ENCODE measurements around the gene SPATA3.

DNA sequence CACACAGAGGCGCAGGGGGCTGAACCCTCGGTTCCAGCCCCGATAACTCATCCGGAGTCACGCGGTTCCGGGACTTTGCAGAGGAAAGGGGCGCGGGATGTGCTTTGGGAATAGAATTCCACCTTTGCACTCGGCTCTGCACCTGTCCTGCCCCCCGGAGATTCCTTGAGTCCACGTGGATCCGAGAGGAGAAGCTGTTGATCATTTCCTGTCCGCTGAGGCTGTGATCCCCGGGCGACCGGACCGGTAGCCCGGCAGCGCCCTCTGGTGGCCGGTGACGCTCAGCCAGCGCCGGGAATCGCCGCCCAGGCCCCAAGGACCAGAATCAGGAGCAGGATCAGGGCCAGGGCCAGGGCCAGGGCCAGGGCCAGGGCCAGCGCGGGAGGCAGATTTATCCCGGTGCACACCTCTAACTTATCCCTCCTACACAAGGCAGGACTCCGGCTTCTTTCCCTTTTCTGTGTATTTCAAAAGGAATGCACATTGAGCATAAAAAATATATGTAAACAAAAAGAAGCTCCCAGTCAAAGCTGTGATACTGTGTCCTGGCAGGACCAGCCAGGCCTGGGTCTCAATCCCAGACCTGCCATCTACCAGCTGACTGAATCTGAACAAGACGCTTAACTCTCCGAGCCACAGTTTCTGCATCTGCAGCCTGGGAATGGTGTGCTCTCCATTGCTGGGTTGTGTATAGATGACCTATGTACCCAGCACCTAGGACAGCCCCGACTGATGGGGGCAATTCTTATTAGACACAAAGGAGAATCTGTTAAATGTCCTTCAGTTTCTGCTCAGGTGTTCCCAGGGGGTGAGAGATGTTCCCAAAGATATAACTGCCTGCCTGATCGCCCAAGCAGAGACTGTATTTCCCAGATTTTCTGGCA lies 8.5 kb upstream of the SPATA3 start:
- TF ChIP-seq EZH2 (IDR thresholded peaks at IDR 0.05; ENCODE audit: low read length, missing control alignments), result no peak
- TF ChIP-seq, protein P1, sequence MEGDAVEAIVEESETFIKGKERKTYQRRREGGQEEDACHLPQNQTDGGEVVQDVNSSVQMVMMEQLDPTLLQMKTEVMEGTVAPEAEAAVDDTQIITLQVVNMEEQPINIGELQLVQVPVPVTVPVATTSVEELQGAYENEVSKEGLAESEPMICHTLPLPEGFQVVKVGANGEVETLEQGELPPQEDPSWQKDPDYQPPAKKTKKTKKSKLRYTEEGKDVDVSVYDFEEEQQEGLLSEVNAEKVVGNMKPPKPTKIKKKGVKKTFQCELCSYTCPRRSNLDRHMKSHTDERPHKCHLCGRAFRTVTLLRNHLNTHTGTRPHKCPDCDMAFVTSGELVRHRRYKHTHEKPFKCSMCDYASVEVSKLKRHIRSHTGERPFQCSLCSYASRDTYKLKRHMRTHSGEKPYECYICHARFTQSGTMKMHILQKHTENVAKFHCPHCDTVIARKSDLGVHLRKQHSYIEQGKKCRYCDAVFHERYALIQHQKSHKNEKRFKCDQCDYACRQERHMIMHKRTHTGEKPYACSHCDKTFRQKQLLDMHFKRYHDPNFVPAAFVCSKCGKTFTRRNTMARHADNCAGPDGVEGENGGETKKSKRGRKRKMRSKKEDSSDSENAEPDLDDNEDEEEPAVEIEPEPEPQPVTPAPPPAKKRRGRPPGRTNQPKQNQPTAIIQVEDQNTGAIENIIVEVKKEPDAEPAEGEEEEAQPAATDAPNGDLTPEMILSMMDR (conservative IDR thresholded peaks at IDR 0.05 in 1 of 2, IDR thresholded peaks at IDR 0.05 in 1 of 2; ENCODE audit: low read depth in 1 of 2, low read length in 2 of 2), result peak; percentile 81 to 88
